ENCODE results near the gene SNTG2.

GRCh38 chr2:1353124-1353523, 402.5 kb downstream of the SNTG2 start:
- TF ChIP-seq, protein P1, sequence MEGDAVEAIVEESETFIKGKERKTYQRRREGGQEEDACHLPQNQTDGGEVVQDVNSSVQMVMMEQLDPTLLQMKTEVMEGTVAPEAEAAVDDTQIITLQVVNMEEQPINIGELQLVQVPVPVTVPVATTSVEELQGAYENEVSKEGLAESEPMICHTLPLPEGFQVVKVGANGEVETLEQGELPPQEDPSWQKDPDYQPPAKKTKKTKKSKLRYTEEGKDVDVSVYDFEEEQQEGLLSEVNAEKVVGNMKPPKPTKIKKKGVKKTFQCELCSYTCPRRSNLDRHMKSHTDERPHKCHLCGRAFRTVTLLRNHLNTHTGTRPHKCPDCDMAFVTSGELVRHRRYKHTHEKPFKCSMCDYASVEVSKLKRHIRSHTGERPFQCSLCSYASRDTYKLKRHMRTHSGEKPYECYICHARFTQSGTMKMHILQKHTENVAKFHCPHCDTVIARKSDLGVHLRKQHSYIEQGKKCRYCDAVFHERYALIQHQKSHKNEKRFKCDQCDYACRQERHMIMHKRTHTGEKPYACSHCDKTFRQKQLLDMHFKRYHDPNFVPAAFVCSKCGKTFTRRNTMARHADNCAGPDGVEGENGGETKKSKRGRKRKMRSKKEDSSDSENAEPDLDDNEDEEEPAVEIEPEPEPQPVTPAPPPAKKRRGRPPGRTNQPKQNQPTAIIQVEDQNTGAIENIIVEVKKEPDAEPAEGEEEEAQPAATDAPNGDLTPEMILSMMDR (IDR thresholded peaks at IDR 0.05): no peak
- TF ChIP-seq POLR2A (IDR thresholded peaks at IDR 0.05): no peak

All from heart left ventricle (tissue), 13 donors.